ENCODE measurements around the gene BANF2. TPM values are rescaled to one million over a fixed set of nuclear protein-coding genes. Genes with fewer than 3 reads are reported as not detected.
"Not testable (repeated sequence)": the region's sequence is repeated elsewhere in the genome, so short reads cannot be mapped to it uniquely, and the experiment has no call there.

Gene BANF2
- total RNA-seq, 1 donor from 2014 or later: not detected

DNA sequence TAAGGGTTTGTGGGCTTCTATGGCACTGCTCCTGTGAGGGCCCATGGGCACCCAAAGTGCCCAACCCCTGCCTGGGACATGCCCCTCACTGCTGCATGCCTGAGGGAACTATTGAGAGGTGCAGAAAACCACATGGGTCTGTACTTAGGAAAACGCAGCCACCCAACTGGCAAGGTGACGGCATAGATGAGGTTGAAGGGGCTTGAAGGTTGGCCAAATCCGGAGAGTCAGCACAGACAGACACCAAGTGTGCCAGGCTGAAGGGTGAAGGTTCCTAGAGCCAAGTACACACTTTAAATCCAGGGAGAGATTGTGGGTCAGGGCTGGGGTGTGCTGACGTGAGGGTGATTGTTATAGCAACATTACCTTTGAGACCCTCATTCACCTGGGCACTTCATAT is 6.2 kb downstream of the BANF2 start:
- peaks cover 17% of the 10 kb centered on the region for H3K27me3 Mint-ChIP-seq (ENCODE audit: insufficient read depth, low read depth)
- peaks cover 12% of the 10 kb centered on the region for H3K4me1 ChIP-seq
- H2AFZ ChIP-seq (replicated peaks): no peak overlapping the region
- DNase-seq (ENCODE audit: low spot score): no peak
- H4K20me1 ChIP-seq (ENCODE audit: low read depth): no peaks in the 10 kb centered on the region
- H3K9ac ChIP-seq: no peak overlapping the region
- H3K27ac Mint-ChIP-seq: no peak overlapping the region
- no peaks in the 10 kb centered on the region for H3K36me3 ChIP-seq
- no peak overlapping the region for H3K4me2 ChIP-seq
- H3K4me3 Mint-ChIP-seq: no peak overlapping the region
- H3F3A ChIP-seq (ENCODE audit: low read depth): no peaks in the 10 kb centered on the region
- H3K4me3 ChIP-seq: no peak overlapping the region
- no peaks in the 10 kb centered on the region for H3K36me3 Mint-ChIP-seq
- no peaks in the 10 kb centered on the region for H3K9me3 Mint-ChIP-seq
- no peak overlapping the region for H3K27ac ChIP-seq
- no peaks in the 10 kb centered on the region for H3K79me2 ChIP-seq (ENCODE audit: low read depth)
- H3K27me3 ChIP-seq: no peaks in the 10 kb centered on the region
- no peak for TF ChIP-seq EZH2 (IDR thresholded peaks at IDR 0.05)
- H3K4me1 Mint-ChIP-seq: peaks cover 15% of the 10 kb centered on the region
- H3K9me3 ChIP-seq (ENCODE audit: low read depth): no peaks in the 10 kb centered on the region

GRCh38 chr20:17706632-17707031 is 6.9 kb downstream of the BANF2 start:
- H3K4me2 ChIP-seq: no peak overlapping the region
- TF ChIP-seq EZH2 (IDR thresholded peaks at IDR 0.05) (no peak), EZH2phosphoT487 (IDR thresholded peaks at IDR 0.05) (no peak), CTCF (IDR thresholded peaks at IDR 0.05) (no peak)
- no peak overlapping the region for H3K4me3 ChIP-seq
- no peaks in the 10 kb centered on the region for H3K9me3 ChIP-seq (ENCODE audit: low read depth)
- DNase-seq (ENCODE audit: low spot score): no peak
- Mint-ChIP-seq H3K36me3 (no peaks in the 10 kb centered on the region), H3K27me3 (ENCODE audit: insufficient read depth, low read depth) (peaks cover 22% of the 10 kb centered on the region), H3K4me3 (peak overlapping the region; percentile 59), H3K9me3 (no peaks in the 10 kb centered on the region), H3K27ac (no peak overlapping the region), H3K4me1 (peaks cover 20% of the 10 kb centered on the region)
- no peaks in the 10 kb centered on the region for H4K20me1 ChIP-seq (ENCODE audit: low read depth)
- H2AFZ ChIP-seq (replicated peaks): no peak overlapping the region
- H3K4me1 ChIP-seq: peaks cover 15% of the 10 kb centered on the region
- no peak overlapping the region for H3K9ac ChIP-seq
- H3K27me3 ChIP-seq: no peaks in the 10 kb centered on the region
- no peaks in the 10 kb centered on the region for H3F3A ChIP-seq (ENCODE audit: low read depth)
- no peaks in the 10 kb centered on the region for H3K36me3 ChIP-seq
- H3K79me2 ChIP-seq (ENCODE audit: low read depth): no peaks in the 10 kb centered on the region
- H3K27ac ChIP-seq: no peak overlapping the region

- not testable (repeated sequence) for H3K27ac ChIP-seq; DNase-seq (ENCODE audit: low spot score); H3K27me3 ChIP-seq; H3K9ac ChIP-seq; H3K9me3 Mint-ChIP-seq; H3K27ac Mint-ChIP-seq; H3K79me2 ChIP-seq (ENCODE audit: low read depth); H3K4me3 ChIP-seq; H3F3A ChIP-seq (ENCODE audit: low read depth); H3K36me3 Mint-ChIP-seq; H4K20me1 ChIP-seq (ENCODE audit: low read depth); H3K4me2 ChIP-seq; H2AFZ ChIP-seq (replicated peaks); H3K36me3 ChIP-seq; H3K4me3 Mint-ChIP-seq; H3K9me3 ChIP-seq (ENCODE audit: low read depth)
- Mint-ChIP-seq H3K27me3 (ENCODE audit: insufficient read depth, low read depth) (peaks cover 22% of the 10 kb centered on the region), H3K4me1 (peaks cover 20% of the 10 kb centered on the region)
- H3K4me1 ChIP-seq: peaks cover 15% of the 10 kb centered on the region
Measured at GRCh38 chr20:17707951-17708350, 8.2 kb downstream of the BANF2 start.

DNA sequence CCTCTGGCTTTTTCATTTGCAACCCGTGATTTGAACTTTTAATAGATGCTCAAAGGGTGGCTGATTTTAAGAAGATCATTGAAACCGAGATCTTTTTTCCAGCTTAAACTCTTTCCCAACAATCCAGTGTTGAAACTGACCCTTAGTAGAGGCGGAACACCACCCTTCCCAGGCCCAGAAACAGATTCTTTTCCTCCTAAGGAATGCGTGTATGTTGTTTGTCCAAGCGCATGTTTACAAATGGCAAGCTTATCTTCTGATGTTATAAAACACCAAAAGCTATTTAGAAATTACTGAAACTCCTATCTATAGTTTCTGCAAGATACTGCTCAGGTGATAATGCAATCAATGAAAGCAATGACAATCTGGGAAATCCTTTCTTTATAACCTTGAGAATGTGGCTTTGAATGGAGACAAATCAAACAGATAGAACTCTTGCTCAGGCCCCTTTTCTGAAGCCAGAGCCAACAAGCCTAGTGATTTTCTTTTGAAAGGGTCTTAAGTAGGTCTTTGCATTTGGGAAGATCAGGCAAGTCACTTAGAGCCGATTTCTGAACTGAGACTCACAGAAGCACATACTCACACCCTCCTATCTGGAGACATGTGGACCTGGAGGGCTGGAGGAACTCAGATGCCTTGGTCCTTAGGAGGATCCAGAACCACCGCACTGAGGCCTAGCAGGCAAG is 9.1 kb downstream of the BANF2 start:
- H3K27me3 ChIP-seq: no peaks in the 10 kb centered on the region
- H3K27me3 Mint-ChIP-seq (ENCODE audit: insufficient read depth, low read depth): peaks cover 24% of the 10 kb centered on the region
- TF ChIP-seq CTCF (IDR thresholded peaks at IDR 0.05) (no peak), EZH2phosphoT487 (IDR thresholded peaks at IDR 0.05) (no peak), EZH2 (IDR thresholded peaks at IDR 0.05) (no peak)
- no peaks in the 10 kb centered on the region for H3K79me2 ChIP-seq (ENCODE audit: low read depth)
- no peaks in the 10 kb centered on the region for H3K9me3 ChIP-seq (ENCODE audit: low read depth)
- H2AFZ ChIP-seq (replicated peaks): peak overlapping the region; percentile 32
- H4K20me1 ChIP-seq (ENCODE audit: low read depth): no peaks in the 10 kb centered on the region
- H3K9me3 Mint-ChIP-seq: peaks cover 3% of the 10 kb centered on the region
- peaks cover 20% of the 10 kb centered on the region for H3K4me1 Mint-ChIP-seq
- no peak overlapping the region for H3K27ac ChIP-seq
- no peak overlapping the region for H3K9ac ChIP-seq
- peaks cover 15% of the 10 kb centered on the region for H3K4me1 ChIP-seq
- no peak overlapping the region for H3K4me3 Mint-ChIP-seq
- H3F3A ChIP-seq (ENCODE audit: low read depth): no peaks in the 10 kb centered on the region
- no peak overlapping the region for H3K27ac Mint-ChIP-seq
- no peak overlapping the region for H3K4me2 ChIP-seq
- DNase-seq (ENCODE audit: low spot score): peak; percentile 15
- H3K36me3 Mint-ChIP-seq: no peaks in the 10 kb centered on the region
- no peaks in the 10 kb centered on the region for H3K36me3 ChIP-seq
- no peak overlapping the region for H3K4me3 ChIP-seq
